HepG2 (cell line): ENCODE data around the gene CFAP221. TPM values are rescaled to one million over a fixed set of nuclear protein-coding genes. Genes with fewer than 3 reads are reported as not detected.

Experiments used
- ATAC-seq: fragments of 200-7000 bp; cut with Tn5 transposase; 3 replicates; pipeline ENCODE4 v1.9.1; 2020; ENCODE audit warnings: mild to moderate bottlenecking, moderate library complexity
- BruUV-seq: library from RNA; stranded (reverse); fragments of 400-500 nt; replicated peaks from 2 replicates; lab custom pipeline; 2021; lab: Mats Ljungman, UMichigan
- CTCF ChIA-PET: fragments of 300-600 bp; formaldehyde crosslinking; extraction: SDS; loops from one replicate; lab custom pipeline; 2021; ENCODE audit warnings: low total read pairs, inconsistent platforms, low intra/inter-chr PET ratio; lab: Yijun Ruan, JAX
- POLR2A ChIA-PET: fragments of 350-600 bp; sonication (Branson Sonifier 250); formaldehyde crosslinking; loops from one replicate; lab custom pipeline; 2020; ENCODE audit warnings: antibody characterized with exemption, inconsistent platforms; lab: Yijun Ruan, JAX
- DNase-seq: peaks from one replicate; pipeline ENCODE4 v3.0.0-alpha.2; 2015; ENCODE audit warnings: low spot score
- FAIRE-seq: peaks from 3 replicates; lab custom pipeline; 2011; peaks lifted over from hg19 to GRCh38; lab: Jason Lieb, UNC
- H2AFZ ChIP-seq: one replicate; pipeline ENCODE4 v1.6.1; 2011; ENCODE audit warnings: low read length, inconsistent platforms
- H3K27ac ChIP-seq: fragments of 300-600 bp; 3 replicates; pipeline ENCODE4 v1.8.0; 2011; ENCODE audit warnings: mixed run types, mild to moderate bottlenecking, mixed read lengths, low read length, inconsistent platforms; ENCODE audit not compliant: insufficient read depth; ENCODE audit errors: extremely low read length
- H3K27me3 ChIP-seq, 2 experiments: fragments of 200-600 bp in 1 of 2; 2 replicates in 1 of 2; 3 replicates in 1 of 2; pipeline versions ENCODE4 v1.6.0 to v1.8.0; 2011; ENCODE audit warnings: low read length in 2 of 2, mild to moderate bottlenecking in 2 of 2, moderate library complexity in 2 of 2, inconsistent platforms in 1 of 2; ENCODE audit not compliant: insufficient read depth in 2 of 2, control insufficient read depth in 1 of 2
- H3K36me3 ChIP-seq, 2 experiments: fragments of 200-600 bp in 1 of 2; replicated peaks in 1 of 2; 2 replicates in 1 of 2; 3 replicates in 1 of 2; pipeline versions ENCODE4 v1.5.1 to v1.8.0; 2011; ENCODE audit warnings: low read length in 2 of 2, inconsistent platforms in 1 of 2; ENCODE audit not compliant: insufficient read depth in 2 of 2, control insufficient read depth in 1 of 2
- H3K4me1 ChIP-seq: 2 replicates; pipeline ENCODE4 v1.5.1; 2012; ENCODE audit warnings: low read length, inconsistent platforms; ENCODE audit not compliant: insufficient read depth
- H3K4me2 ChIP-seq: 2 replicates; pipeline ENCODE4 v1.6.0; 2011; ENCODE audit warnings: low read depth, low read length, inconsistent platforms
- H3K4me3 ChIP-seq, 3 experiments: fragments of 200-600 bp in 1 of 3; sonication (generic), shearing (Covaris generic) in 1 of 3; replicated peaks in 1 of 3; 2 replicates each; pipeline ENCODE4 v1.5.1; 2011 to 2016; ENCODE audit warnings: low read length in 3 of 3, inconsistent platforms in 2 of 3, low read depth in 2 of 3, mild to moderate bottlenecking in 2 of 3, control low read depth in 1 of 3, mixed read lengths in 1 of 3; ENCODE audit not compliant: insufficient read depth in 1 of 3
- H3K79me2 ChIP-seq: one replicate; pipeline ENCODE4 v1.6.1; 2011; ENCODE audit warnings: low read length, inconsistent platforms; ENCODE audit not compliant: insufficient read depth
- H3K9ac ChIP-seq: 2 replicates; pipeline ENCODE4 v1.6.0; 2011; ENCODE audit warnings: mild to moderate bottlenecking, low read depth, low read length, inconsistent platforms; ENCODE audit not compliant: insufficient read depth
- H3K9me3 ChIP-seq: 2 replicates; pipeline ENCODE4 v1.5.1; 2012; ENCODE audit warnings: mild to moderate bottlenecking, low read length
- H4K20me1 ChIP-seq: 2 replicates; pipeline ENCODE4 v1.6.0; 2011; ENCODE audit warnings: inconsistent platforms, mild to moderate bottlenecking, low read length, moderate library complexity; ENCODE audit not compliant: insufficient read depth
- CREB1 ChIP-seq, 2 experiments: fragments of 450-650 bp in 1 of 2; IDR thresholded peaks; 2 replicates each; pipeline ENCODE4 v1.6.1; 2016 to 2017; ENCODE audit warnings: control low read depth in 1 of 2, mild to moderate bottlenecking in 1 of 2, missing compliant biosample characterization in 1 of 2, missing genetic modification characterization in 1 of 2
- HOXA3 ChIP-seq: sonication (generic); formaldehyde crosslinking; IDR thresholded peaks from 2 replicates; pipeline ENCODE4 v1.5.0; 2020; ENCODE audit warnings: missing genetic modification reagents
- HOXA7 ChIP-seq: sonication (generic); formaldehyde crosslinking; IDR thresholded peaks from 2 replicates; pipeline ENCODE4 v1.8.1; 2022; ENCODE audit warnings: mild to moderate bottlenecking, missing genetic modification reagents, moderate library complexity
- KAT2B ChIP-seq: fragments of 150-350 bp; IDR thresholded peaks from 2 replicates; pipeline ENCODE4 v1.6.1; 2014; ENCODE audit warnings: low read depth, low read length, borderline replicate concordance
- NFRKB ChIP-seq: fragments of 450-650 bp; IDR thresholded peaks from 2 replicates; pipeline ENCODE4 v1.6.1; 2017
- RELA ChIP-seq: sonication (generic); formaldehyde crosslinking; IDR thresholded peaks from 2 replicates; pipeline ENCODE4 v1.4.0; 2020; ENCODE audit warnings: missing genetic modification reagents
- SP4 ChIP-seq: sonication (generic); formaldehyde crosslinking; IDR thresholded peaks from 2 replicates; pipeline ENCODE4 v1.8.1; 2023; ENCODE audit warnings: mild to moderate bottlenecking, missing genetic modification reagents
- ZNF318 ChIP-seq: sonication (generic); formaldehyde crosslinking; IDR thresholded peaks from 2 replicates; pipeline ENCODE4 v1.4.0; 2020; ENCODE audit warnings: mild to moderate bottlenecking, missing genetic modification reagents
- WGBS: methylation state at CpG from one replicate; pipeline ENCODE4 v1.1.6; 2017; ENCODE audit warnings: low lambda C conversion rate; 5-methylcytosine and 5-hydroxymethylcytosine counted together
- in situ Hi-C: cut with HindIII; loops from 2 replicates; pipeline ENCODE4 v1.10.0; 2017; ENCODE audit warnings: low pct_unique_long_range_greater_than_20kb; ENCODE audit not compliant: extremely low pct_ligation_motif_present
- intact Hi-C: fragments of 100-400 bp; cut with micrococcal nuclease; formaldehyde crosslinking; loops from one replicate; pipeline ENCODE4 v1.10.0; 2022; ENCODE audit not compliant: unreplicated experiment
- polyA plus RNA-seq, 8 experiments: library from polyadenylated mRNA; depleted of rRNA in 3 of 8; stranded (reverse) in 7 of 8; unstranded in 1 of 8; fragments of >200 nt; fragmentation: Illumina TruSeq in 4 of 8; extraction: Trizol in 4 of 8; gene quantifications; 2 replicates each; pipeline versions ENCODE4 v1.2.1 to v1.2.3, GENCODE V29; 2011 to 2016; ENCODE audit warnings: low read depth in 4 of 8, missing spikeins in 1 of 8, mixed read lengths in 1 of 8; ENCODE audit not compliant: insufficient read depth in 1 of 8
- total RNA-seq, 5 experiments: library from RNA; depleted of rRNA; stranded (reverse); fragments of >200 nt; fragmentation: Illumina TruSeq; extraction: Trizol; gene quantifications; 2 replicates each; pipeline ENCODE4 v1.2.3, GENCODE V29; 2016; ENCODE audit warnings: low read depth in 1 of 5
- TF ChIP-seq, protein P1 (sequence below): IDR thresholded peaks from 2 replicates; pipeline ENCODE4 v1.4.0; 2020; ENCODE audit warnings: mild to moderate bottlenecking, missing genetic modification reagents

Gene CFAP221
- total and polyA plus RNA-seq, 2 of the 13 experiments (the other 11 are each of a cell fraction or from before 2014, with no cell fraction given): not detected

DNA sequence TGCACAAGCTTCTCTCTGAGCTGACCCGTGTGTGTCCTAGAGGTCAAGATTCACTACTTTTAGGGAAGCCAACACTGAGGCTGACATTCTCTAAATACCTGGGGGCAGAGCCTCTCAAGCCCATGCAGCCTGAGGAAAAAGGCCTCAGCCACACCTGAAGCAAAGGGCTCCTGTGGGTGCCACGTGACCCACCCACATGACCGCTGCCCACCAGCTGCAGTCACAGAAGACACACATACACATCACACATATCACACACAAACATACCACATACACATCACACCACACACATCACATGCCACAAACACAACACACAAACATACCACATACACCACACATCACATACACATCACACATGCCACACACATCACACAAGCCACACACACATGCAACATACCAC is 149.3 kb downstream of the CFAP221 start (continued):
- TF ChIP-seq ZNF318 (CRISPR knock-in tag): 0 out of 2 replicates have a peak, but pooled peaks have one; percentile 44
- TF ChIP-seq, all 625 proteins: peak for 8

DNA sequence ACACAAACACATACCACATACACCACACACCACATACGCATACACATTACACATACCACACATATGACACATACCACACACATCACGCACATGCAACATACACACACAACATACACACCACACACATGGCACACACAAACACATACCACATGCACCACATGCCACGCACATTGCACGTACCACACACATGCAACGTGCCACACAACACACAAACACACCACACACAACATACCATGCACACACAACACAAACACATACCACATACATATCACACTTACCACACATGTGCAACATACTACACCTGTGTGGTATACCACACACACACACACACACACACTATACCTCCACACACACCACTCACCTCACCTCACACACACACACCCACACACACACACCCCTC is 149.7 kb downstream of the CFAP221 start:
- ATAC-seq: no peak
- intact Hi-C loops: no loop called here
- in situ Hi-C loops: no loop called here
- peaks cover 80% of the 10 kb centered on the region for H3K4me1 ChIP-seq
- no peaks in the 10 kb centered on the region for H4K20me1 ChIP-seq
- H3K9me3 ChIP-seq: no peaks in the 10 kb centered on the region
- CTCF ChIA-PET: no interaction called here
- WGBS: 81% methylated on average over 5 of the region's 5 CpGs
- POLR2A ChIA-PET: interaction anchor here (1.5 kb wide), 1 partner anchor 15 kb away, joined by 8 read pairs; the partner anchor contains the start of gene TMEM177
- no peaks in the 10 kb centered on the region for H3K27me3 ChIP-seq
- peak overlapping the region in 1 of 3 experiments; percentile 54; a peak in 1 of 6 replicates for H3K4me3 ChIP-seq
- no peaks in the 10 kb centered on the region for H3K79me2 ChIP-seq
- peaks cover 0 to 6% of the 10 kb centered on the region in 2 experiments; a peak in 2 of 5 replicates for H3K36me3 ChIP-seq
- no peak overlapping the region for H2AFZ ChIP-seq
- no peak overlapping the region for H3K27ac ChIP-seq
- no TSS peak for BruUV-seq
- peak overlapping the region; percentile 88 for H3K4me2 ChIP-seq
- FAIRE-seq: peak; percentile 64
- no peak for DNase-seq
- H3K9ac ChIP-seq: no peak overlapping the region
- TF ChIP-seq CREB1 (IDR thresholded peaks at IDR 0.05) (no peak; the same call in 1 of the 2 replicates), CREB1 (CRISPR knock-in tag; IDR thresholded peaks at IDR 0.05) (no peak), HOXA7 (peak; percentile 89; the same call in 1 of the 2 replicates), KAT2B (no peak), SP4 (CRISPR knock-in tag) (no peak), HOXA3 (CRISPR knock-in tag) (no peak), NFRKB (no peak), RELA (no peak)
- TF ChIP-seq, protein P1, sequence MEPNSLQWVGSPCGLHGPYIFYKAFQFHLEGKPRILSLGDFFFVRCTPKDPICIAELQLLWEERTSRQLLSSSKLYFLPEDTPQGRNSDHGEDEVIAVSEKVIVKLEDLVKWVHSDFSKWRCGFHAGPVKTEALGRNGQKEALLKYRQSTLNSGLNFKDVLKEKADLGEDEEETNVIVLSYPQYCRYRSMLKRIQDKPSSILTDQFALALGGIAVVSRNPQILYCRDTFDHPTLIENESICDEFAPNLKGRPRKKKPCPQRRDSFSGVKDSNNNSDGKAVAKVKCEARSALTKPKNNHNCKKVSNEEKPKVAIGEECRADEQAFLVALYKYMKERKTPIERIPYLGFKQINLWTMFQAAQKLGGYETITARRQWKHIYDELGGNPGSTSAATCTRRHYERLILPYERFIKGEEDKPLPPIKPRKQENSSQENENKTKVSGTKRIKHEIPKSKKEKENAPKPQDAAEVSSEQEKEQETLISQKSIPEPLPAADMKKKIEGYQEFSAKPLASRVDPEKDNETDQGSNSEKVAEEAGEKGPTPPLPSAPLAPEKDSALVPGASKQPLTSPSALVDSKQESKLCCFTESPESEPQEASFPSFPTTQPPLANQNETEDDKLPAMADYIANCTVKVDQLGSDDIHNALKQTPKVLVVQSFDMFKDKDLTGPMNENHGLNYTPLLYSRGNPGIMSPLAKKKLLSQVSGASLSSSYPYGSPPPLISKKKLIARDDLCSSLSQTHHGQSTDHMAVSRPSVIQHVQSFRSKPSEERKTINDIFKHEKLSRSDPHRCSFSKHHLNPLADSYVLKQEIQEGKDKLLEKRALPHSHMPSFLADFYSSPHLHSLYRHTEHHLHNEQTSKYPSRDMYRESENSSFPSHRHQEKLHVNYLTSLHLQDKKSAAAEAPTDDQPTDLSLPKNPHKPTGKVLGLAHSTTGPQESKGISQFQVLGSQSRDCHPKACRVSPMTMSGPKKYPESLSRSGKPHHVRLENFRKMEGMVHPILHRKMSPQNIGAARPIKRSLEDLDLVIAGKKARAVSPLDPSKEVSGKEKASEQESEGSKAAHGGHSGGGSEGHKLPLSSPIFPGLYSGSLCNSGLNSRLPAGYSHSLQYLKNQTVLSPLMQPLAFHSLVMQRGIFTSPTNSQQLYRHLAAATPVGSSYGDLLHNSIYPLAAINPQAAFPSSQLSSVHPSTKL (CRISPR knock-in tag): no peak
